GM21447 (cell line): Measurements from ENCODE around the gene KLF2.

Source experiments
- ATAC-seq: cut with Tn5 transposase; IDR thresholded peaks from one replicate; pipeline ENCODE4 v1.9.1; 2021; ENCODE audit not compliant: unreplicated experiment

The KLF2 gene

DNA sequence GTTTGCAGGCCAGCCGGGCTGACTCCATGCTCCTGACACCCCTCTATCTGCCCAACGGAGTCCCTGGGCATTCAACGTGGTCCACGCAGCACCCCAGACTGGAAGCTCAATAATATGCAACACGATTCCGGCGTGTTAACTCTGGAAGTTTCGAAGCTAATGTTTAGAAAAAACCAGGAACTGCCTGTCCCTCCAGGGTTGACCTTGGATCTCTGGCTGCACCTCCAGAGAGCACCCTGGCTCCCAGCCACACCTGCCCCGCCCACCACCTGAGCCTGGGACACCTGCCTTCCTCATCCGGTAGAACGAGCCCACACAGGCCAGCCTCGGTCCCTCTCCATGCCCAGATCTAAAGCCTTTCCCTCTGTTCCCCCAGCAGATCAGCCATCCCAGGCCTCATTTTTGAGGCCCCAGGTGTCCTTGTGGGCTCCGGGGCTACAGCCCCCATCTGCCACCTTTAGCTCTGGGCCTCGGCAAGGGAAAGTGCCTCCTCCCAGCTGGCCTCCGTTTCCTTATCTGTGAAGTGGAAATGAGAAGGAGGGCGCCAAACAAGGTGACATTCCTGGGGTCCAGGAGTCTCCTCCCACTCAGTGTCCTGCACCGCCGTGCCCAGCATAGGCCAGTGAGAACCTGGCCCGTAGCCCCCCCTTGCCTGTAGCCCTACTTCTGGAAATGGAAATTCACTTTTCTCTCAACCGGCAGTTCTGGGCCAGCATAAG lies 38.7 kb downstream of the KLF2 start:
- ATAC-seq, result no peak

- ATAC-seq, result no peak
Measured at GRCh38 chr19:16363852-16364230, 39.2 kb downstream of the KLF2 start.

DNA sequence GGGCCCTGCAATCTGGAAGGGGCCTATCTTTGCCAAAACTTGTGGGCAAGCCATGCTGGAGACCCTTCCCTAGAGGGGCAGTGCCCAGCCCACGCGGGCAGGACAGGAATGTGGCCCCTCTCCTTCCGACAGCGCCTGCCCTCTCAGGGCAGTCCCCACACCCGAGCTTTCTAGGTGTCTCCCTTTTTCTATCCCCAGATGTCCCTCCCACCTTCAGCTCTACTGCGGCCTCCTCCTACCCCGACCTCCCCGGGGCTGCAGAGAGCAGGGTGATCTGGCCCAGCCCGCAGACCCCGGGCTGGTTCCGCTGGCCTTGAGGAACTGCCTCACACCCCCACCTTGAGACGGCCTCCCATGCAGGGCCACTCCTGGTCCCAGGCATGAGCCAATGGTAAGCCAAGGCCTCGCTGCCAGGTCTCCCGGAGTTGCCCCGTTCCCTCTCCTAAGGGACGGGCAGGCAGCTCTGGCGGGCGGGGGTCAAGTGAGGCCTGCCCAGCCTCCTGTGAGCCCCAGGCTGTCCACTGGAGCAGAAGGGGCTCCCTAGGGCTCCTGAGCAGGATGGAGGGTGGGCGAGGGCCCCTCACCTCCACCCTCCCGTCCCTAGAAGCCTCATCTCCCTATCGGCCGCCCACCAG lies 39.7 kb downstream of the KLF2 start:
- no peak for ATAC-seq

GRCh38 chr19:16365300-16365996 lies 40.8 kb downstream of the KLF2 start:
- no peak for ATAC-seq

DNA sequence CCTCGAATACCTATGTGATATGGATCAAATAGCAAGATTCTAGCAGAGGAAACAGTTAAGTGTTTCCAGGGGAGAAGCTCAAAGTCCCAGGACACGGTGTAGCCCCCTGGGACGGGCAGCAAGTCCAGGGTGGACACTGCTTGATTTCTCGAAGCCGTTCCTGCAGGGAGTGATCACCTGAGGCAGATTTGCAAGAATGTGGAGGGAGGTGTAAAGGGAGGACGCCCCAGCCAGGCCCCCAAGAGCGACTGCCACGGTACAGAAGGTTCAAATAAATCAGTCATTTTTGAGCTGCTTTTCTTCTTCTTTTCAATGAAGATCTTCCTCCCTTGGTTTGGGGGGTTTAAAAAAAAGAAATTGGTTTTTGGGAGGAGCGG lies 41.4 kb downstream of the KLF2 start:
- ATAC-seq, result no peak

DNA sequence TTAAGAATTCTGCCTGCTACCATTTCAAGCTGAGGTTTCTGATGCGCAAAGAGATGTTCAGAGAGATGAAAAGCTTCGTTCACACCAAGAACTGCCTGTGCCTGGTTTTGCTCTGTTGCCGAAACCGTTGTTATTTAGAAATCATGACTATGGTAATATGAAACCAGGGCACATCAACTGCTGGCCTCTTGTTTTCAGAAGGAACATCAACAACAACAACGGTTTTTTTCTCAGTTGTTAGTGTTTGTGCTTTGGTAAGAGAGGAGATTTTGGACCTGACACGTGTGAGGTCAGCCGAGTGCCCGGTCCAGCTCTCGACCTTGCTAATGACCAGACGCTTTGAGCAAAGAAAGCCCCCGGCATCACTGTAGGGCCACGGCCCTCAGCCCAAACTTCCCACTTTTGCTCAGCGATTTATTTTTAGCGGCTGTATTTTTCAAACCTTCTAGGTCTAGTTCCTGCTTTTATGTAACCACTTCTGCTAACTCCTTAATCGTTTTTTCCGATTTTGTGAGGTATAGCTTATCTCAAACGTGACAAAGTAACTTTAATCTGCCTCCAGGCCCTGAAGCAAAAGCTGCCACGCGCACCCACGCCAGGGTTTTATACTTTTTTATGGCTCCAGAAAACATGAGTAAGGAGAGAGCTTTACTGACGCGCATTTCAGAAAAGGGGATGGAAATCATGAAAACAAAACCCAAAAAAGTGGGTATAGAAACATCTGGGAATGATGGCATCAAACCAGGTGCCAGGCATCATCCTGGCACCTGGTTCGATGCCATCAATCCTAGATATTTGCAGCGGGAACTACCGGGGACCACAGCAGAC lies 42.0 kb downstream of the KLF2 start:
- peak; percentile 33 for ATAC-seq

DNA sequence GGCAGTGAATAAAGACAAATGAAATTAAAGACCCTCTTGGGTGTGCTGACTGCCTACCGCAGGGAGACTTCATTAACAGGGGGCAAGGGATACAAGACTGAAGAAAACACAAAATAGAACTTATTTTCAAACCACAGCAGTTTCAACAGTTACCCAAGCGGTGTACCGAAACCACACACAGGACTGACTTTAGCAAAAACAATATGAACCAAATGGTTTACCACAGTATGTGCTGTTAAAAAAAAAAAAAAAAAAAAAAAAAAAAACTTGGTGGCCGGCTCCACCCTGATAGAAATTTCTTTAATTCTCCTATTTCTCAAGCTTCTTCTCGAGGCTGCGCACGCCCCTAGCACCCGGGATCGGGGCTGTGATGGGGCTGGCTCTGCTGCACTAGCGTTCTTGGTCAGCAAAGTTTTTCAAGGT lies 42.6 kb downstream of the KLF2 start:
- ATAC-seq, result peak; percentile 36

GRCh38 chr19:16368385-16369305 lies 44.0 kb downstream of the KLF2 start:
- no peak for ATAC-seq

DNA sequence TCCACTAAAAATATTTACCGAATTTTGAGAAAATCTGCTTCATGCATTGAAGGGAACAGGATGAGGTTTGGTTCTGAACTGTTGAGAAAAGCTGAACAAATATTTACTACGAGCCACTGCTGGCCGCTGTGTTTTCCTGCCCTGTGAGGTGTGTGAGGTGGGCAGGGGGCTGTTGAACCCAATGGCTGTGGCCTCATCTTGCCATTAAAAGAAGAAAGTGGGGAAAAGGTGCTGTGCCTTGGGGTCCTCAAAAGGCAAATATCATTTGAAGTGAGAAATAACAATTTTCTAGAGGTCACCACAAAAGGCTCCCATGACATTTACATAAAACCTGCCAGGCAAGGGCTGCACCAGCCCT lies 44.7 kb downstream of the KLF2 start:
- ATAC-seq, result no peak

GRCh38 chr19:16369664-16370576 lies 45.3 kb downstream of the KLF2 start:
- no peak for ATAC-seq

- no peak for ATAC-seq
Measured at GRCh38 chr19:16370641-16371391, 46.2 kb downstream of the KLF2 start.

DNA sequence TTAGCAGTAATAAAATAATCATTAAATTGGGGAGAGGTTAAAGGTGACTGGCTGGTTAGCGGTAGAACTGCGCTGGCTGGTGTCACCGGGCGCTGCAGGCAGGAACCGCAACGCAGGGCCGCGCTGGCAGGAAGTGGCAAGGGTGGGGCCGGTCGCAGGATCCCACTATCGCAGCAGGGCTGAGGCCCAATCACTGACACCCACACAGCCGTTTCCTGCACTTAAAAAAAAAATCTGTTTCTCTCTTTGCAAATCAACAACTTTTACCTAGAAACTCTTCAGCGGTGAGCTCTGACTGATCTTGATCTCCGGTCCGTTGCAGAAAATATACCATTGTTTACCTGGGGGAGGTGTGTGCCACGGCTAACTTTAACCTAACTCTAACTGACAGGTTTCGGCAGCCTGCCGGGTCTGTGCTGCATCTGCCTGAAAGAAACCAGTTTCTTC lies 46.9 kb downstream of the KLF2 start:
- peak; percentile 60 for ATAC-seq

DNA sequence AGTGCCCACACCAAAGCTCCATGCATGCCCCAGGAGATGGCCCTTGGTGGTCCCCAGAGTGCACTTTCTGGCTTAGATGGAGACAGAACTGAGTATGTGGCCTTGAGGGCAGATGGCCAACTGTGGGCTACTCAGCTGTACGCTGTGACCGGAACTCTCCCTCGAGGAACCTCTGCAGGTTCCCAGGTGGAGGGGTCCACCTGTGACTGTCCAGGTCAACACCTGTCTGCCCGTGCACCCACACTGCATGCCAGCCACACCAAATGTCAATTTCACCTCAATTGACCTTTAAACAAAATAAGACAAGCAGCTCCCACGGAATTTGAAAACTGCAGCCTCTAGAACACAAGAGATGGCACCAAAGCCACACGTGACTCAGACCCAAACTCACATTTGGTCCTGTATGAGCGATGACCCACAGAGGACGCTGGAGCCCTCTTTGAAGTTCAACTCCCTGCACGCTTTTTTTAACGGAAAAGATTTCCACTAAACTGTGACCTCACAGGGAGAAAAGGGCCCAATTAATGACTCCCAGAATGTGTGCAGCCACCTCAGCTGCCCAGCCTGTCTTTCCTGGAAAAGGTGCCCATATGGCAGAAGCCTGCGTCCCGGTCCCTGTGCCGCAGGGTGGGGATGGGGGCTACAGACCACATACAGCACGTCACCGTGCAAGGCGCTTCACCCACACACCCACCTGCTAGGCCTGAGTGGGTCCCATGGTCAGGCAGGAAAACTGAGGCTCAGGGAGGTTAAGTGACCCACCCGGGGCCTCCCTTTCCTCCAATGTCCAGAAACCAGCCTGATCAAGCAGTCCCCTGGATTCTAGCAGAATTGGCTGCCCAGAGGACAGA lies 47.7 kb downstream of the KLF2 start:
- peak; percentile 6 for ATAC-seq

GRCh38 chr19:16373079-16373478 lies 48.5 kb downstream of the KLF2 start:
- ATAC-seq, result no peak

DNA sequence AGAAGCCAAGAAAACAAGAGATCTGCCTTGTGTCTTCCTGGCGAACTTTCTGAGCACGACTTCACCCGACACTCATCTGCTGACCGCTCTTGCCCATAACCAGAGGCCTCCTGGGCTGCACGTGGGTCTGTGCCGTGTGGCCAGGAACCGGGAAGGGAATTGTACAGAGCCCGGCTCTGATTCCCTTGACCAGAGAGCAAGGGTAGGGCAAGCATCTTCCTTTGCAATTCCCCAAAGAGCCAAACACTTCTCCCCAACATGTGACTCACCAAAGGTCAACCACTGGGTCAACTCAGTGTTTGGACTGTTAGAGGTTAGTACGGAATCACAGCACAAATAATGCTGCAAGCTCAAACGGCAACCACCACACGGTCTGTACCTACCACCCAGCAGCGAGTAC lies 48.9 kb downstream of the KLF2 start:
- ATAC-seq, result no peak

DNA sequence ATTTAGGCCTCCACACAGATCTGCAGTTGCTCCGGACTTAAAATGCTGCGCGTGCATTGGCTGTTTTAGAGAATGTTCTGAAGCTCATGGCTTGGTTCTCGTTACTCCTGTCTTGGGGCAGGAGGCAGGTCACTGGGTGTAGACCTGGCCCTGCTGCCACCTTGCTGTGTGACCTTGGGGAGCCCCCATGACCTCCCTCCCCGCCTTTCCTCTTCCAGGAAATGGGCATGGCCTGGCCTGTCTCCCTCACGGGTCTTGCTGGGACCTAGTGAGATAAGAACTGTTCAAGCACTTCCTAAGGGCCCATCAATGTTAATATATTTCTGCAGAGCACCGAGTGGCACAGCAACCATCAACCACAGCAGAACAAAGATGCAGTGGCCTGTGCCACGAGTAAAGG lies 49.4 kb downstream of the KLF2 start:
- no peak for ATAC-seq

DNA sequence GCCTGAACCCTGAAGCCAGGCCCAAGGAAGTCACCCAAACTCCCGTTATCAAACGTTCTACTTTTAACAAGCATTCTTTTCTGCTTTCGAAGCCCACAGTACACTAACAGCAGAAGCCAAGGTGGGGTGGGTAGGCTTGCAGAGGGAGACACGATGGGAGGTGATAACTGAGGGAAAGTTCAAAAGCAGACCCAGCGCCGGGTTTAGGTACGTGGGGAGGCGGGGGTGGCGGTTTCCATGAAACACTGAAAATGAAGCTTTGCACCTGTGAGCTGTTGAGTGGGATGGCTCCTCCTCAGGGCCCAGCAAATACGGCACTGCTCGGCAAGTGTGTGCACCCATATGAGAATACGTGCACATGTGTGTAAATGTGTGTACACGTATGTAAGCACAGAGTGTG lies 49.8 kb downstream of the KLF2 start:
- no peak for ATAC-seq
